Measurements from ENCODE around the gene SELENOH.
A peak's percentile ranks its signal among the peaks of the same experiment; 100 is the strongest.
"Not testable (repeated sequence)": the region's sequence is repeated elsewhere in the genome, so short reads cannot be mapped to it uniquely, and the experiment has no call there.

Gene SELENOH

GRCh38 chr11:57741132-57742086, at the start of gene SELENOH:
TSS of gene SELENOH (plus strand) at chr11:57741491. CDS start at chr11:57741596, 105 bp downstream.
- peak; percentile 98 for DNase-seq

GRCh38 chr11:57698843-57699365, 42.4 kb upstream of the SELENOH start:
- no peak for DNase-seq

- no peak for DNase-seq
These were observed 41.5 kb upstream of the SELENOH start for GRCh38 chr11:57699813-57700212.

GRCh38 chr11:57700425-57700824, 40.9 kb upstream of the SELENOH start:
- DNase-seq = no peak

- no peak for DNase-seq
These were observed 38.0 kb upstream of the SELENOH start for GRCh38 chr11:57703341-57703740.

- no peak for DNase-seq
These were observed 36.4 kb upstream of the SELENOH start for GRCh38 chr11:57704932-57705331.

- not testable (repeated sequence) for DNase-seq
These were observed 35.9 kb upstream of the SELENOH start for GRCh38 chr11:57705432-57705831.

GRCh38 chr11:57709802-57710367, 31.4 kb upstream of the SELENOH start:
- DNase-seq = no peak

GRCh38 chr11:57711414-57712255, 29.7 kb upstream of the SELENOH start, which contains the start of gene MED19:
TSS of gene MED19 (minus strand) at chr11:57712215. CDS start at chr11:57712179, 36 bp downstream.
- DNase-seq = no peak

- peak; percentile 94 for DNase-seq
These were observed 28.8 kb upstream of the SELENOH start, which contains the start of gene TMX2 for GRCh38 chr11:57712256-57713150. TSS of gene TMX2 (plus strand) at chr11:57712593. CDS start at chr11:57712619, 26 bp downstream.

- no peak for DNase-seq
These were observed 27.5 kb upstream of the SELENOH start for GRCh38 chr11:57713835-57714234.

- DNase-seq = not testable (repeated sequence)
These were observed 24.6 kb upstream of the SELENOH start for GRCh38 chr11:57716726-57717125.

- no peak for DNase-seq
These were observed 14.1 kb upstream of the SELENOH start for GRCh38 chr11:57727185-57727584.

GRCh38 chr11:57728829-57729228, 12.5 kb upstream of the SELENOH start:
- no peak for DNase-seq

GRCh38 chr11:57729479-57729878, 11.8 kb upstream of the SELENOH start:
- DNase-seq = no peak

- DNase-seq = no peak
These were observed 8.6 kb upstream of the SELENOH start for GRCh38 chr11:57732661-57733060.

GRCh38 chr11:57735619-57736298, 5.5 kb upstream of the SELENOH start:
- no peak for DNase-seq

- no peak for DNase-seq
These were observed 779 bp downstream of the SELENOH start for GRCh38 chr11:57742087-57742452.

- DNase-seq = no peak
These were observed 3.1 kb downstream of the SELENOH start for GRCh38 chr11:57744357-57744756.

- DNase-seq = no peak
These were observed 3.9 kb downstream of the SELENOH start for GRCh38 chr11:57745206-57745605.

- DNase-seq = no peak
These were observed 5.6 kb downstream of the SELENOH start for GRCh38 chr11:57746920-57747319.

Measured in left hindlimb (tissue), 1 donor.